GM19035 (cell line): ENCODE results near the gene TMEM72.
"Not testable (repeated sequence)": the region's sequence is repeated elsewhere in the genome, so short reads cannot be mapped to it uniquely, and the experiment has no call there.

Source experiments
- ATAC-seq: cut with Tn5 transposase; IDR thresholded peaks from one replicate; pipeline ENCODE4 v1.9.1; 2021; ENCODE audit not compliant: unreplicated experiment

TMEM72 gene

GRCh38 chr10:44911081-44911540 is at the start of gene TMEM72:
TMEM72 (plus strand) TSS chr10:44911337; CDS start chr10:44911513, 176 bp downstream.
- ATAC-seq: no peak

DNA sequence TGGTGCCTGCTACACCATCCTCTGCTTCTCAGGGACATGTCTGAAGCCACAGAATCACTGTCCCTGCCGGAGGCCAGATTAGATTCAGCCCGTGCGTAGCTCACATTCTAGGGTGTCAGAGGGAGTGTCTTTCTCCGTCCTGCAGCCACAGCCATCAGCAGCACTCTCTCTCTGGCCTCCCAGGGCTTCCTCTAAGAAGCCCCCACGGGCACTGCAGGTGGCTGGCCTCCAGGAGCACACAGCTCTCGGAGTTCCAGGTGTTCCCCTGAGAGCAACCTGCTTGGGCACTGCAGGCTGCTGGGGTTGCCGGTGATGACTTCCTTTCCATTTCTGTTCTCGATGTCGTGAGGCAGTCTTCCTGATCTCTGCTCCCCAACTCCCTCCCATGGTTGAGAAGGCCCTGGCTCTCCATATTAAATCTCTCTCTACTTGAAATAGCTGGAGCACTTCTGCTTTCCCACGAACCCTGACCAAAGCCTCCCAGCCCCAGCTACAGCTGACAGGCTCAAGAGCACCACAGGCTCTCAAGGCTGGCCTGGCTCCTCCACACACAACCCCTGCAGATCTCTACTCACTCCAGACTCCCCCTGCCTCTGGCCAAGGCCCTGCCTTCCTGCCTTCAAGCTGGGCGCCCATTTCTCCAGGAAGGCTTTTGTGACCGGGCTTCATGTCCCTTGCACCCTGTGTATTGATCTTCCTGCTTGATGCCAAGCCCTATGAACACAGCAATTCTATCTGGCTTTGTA is 49.0 kb upstream of the TMEM72 start:
- no peak for ATAC-seq

GRCh38 chr10:44862924-44863323 is 48.2 kb upstream of the TMEM72 start:
- ATAC-seq: no peak

- ATAC-seq: no peak
Measured at GRCh38 chr10:44863344-44864047, 47.6 kb upstream of the TMEM72 start.

GRCh38 chr10:44864051-44864450 is 47.1 kb upstream of the TMEM72 start:
- no peak for ATAC-seq

- peak; percentile 90 for ATAC-seq
Measured at GRCh38 chr10:44864637-44865288, 46.4 kb upstream of the TMEM72 start.

GRCh38 chr10:44865289-44865671 is 45.9 kb upstream of the TMEM72 start:
- no peak for ATAC-seq

GRCh38 chr10:44866367-44866766 is 44.8 kb upstream of the TMEM72 start:
- not testable (repeated sequence) for ATAC-seq

GRCh38 chr10:44870031-44870430 is 41.1 kb upstream of the TMEM72 start:
- no peak for ATAC-seq

DNA sequence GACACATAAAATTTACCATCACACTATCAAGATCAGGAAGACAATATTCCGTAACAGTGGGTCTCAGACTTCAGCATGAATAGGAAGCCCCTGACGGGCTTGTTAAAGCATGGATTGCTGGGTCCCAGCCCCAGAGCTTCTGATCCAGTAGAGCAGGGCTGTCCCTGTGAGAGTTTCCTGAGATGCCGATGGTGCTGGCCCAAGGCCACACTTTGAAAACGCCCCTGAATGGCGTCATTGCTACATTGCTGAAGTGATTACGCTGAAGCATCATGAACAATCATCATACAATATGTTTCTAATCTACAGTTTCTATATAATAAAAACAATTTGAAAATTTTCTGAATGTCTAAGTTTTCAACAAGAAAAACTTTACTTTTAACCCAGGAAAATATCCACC is 38.0 kb upstream of the TMEM72 start:
- ATAC-seq: no peak

- no peak for ATAC-seq
Measured at GRCh38 chr10:44874166-44874565, 37.0 kb upstream of the TMEM72 start.

DNA sequence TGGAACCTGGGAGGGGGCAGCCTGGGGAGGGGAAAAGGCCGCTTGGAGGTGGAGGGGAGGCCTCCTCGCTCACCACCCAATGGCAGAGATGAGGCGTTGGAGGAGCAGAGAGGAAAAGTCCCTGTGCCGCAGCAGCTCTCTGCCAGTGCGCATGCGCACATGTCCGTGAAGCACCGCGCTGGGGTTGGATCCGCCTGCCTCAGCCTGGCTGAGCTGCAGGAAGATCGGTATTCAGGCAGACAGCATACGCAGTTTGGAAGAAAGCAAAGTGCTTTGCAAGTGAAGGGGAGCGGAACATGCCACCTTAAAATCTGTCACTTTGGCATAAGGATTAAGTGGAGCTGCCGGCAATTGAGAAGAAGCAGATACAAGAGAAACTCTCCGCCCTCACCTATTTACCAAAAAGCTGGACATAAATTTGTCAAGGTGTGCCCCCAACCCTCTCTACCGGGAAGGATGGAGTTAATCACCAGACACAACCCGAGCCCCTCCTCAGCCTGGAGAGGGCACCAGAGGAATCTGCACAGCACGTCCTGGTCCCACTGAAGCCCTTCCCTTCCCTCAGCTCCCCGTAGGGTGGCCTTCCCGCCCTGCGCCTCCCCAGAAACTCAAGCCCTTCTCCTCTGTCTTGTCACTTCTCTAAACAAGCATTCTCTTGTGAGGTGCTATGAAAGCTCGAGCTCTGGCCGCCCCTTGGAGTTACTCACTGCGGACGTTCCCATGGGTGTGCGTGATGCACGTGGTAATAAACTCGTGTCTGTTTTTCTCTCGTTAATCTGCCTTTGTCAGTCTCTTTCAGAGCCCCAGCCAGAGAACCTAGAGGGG is 32.2 kb upstream of the TMEM72 start:
- peak; percentile 74 for ATAC-seq

- ATAC-seq: no peak
Measured at GRCh38 chr10:44879531-44879899, 31.6 kb upstream of the TMEM72 start.

DNA sequence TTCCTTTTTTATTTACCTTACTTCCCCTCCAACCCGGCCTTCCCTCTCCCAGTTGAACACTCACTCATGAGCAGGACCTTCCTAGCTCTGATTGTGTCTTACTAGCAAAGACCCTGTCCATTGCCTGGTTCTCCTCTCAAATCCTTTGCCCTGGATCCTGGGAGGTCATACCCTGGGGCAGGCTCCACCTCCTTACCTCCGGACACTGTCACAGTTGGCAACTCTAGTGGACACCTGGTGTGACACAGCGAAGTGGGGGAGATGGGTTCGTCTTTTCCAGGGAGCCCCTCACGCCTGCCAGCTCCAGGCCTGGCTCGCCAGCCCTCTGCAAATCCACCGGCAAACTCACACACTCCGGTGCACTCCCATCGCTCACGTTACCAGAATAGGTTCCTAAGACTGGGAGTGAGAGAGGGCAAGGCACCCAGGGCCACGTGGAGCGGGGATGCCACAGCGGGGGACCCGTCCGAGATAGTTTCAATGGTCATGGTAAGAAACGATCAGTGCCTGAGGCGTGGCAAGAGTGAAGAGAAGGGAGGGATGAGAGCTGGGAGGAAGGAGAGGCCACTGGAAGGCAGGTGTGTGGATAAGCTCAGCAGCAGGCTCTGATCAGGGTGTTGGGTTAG is 30.9 kb upstream of the TMEM72 start:
- no peak for ATAC-seq

- ATAC-seq: no peak
Measured at GRCh38 chr10:44881649-44882048, 29.5 kb upstream of the TMEM72 start.

- ATAC-seq: no peak
Measured at GRCh38 chr10:44882166-44882720, 28.9 kb upstream of the TMEM72 start.

GRCh38 chr10:44883593-44884331 is 27.4 kb upstream of the TMEM72 start:
- no peak for ATAC-seq

GRCh38 chr10:44885710-44886109 is 25.4 kb upstream of the TMEM72 start:
- no peak for ATAC-seq

DNA sequence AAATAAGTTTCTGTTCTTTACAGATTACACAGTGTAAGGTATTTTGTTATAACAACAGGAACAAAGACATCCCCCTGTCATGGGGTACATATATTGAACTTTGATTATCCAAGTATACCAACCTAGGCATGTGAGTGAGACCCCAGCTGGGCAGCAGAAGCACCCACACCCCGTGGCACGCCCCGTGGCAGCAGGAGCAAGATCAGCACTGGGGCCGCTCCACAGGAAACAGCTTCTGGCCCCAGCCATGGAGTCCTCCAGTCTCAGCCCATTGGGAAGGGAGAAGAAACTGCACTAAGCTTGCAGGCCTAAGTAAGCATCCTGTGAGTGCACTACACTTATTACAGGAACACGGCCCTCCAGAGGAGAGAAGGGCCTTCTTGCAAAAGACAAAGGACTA is 24.2 kb upstream of the TMEM72 start:
- ATAC-seq: no peak

DNA sequence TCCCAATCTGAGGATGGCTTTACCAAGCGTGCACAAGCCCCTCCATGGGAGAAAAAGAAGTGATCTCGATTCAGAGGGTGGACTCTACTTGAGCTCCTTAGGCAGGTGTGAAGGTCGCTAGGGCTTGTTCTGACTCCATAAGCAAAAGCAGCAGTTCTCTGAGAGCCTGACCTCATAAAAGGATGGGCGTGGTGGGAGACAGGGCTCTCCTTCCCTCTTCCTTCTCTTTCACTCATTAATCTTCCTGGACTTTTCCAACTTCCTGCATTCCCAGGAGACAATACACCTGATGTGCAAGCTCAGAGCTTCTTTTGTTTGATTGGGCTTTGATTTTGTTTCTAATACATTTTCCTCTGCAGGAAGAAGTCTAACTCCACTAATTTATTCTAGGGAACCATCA is 22.3 kb upstream of the TMEM72 start:
- no peak for ATAC-seq
